GM12874 (cell line): ENCODE data around the gene PACS2.

Source experiments
- TF ChIP-seq, protein P1 (sequence below): IDR thresholded peaks from 2 replicates; pipeline ENCODE4 v1.5.1; 2011; ENCODE audit warnings: low read depth, mild to moderate bottlenecking, control low read depth, low read length, moderate library complexity; ENCODE audit not compliant: insufficient read depth

PACS2 gene

DNA sequence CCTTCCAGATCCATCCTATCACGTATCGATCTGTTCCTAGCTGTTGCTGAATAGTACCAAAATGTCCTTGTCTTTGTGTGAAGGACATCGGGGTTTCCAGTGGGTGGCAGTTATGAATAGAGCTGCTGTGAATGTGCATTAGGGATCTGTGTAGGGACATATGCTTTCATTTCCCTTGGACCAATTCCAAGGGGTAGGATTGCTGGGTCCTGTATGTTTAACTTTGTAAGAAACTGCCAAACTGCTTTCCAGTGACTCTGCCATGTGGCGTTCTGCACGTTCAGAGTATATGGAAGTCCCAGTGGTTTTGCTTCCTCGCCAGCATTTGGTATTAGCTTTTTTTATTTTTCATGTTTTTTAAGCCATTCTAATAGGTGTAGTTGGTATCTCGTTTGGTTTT, 28.6 kb downstream of the PACS2 start:
- TF ChIP-seq, protein P1, sequence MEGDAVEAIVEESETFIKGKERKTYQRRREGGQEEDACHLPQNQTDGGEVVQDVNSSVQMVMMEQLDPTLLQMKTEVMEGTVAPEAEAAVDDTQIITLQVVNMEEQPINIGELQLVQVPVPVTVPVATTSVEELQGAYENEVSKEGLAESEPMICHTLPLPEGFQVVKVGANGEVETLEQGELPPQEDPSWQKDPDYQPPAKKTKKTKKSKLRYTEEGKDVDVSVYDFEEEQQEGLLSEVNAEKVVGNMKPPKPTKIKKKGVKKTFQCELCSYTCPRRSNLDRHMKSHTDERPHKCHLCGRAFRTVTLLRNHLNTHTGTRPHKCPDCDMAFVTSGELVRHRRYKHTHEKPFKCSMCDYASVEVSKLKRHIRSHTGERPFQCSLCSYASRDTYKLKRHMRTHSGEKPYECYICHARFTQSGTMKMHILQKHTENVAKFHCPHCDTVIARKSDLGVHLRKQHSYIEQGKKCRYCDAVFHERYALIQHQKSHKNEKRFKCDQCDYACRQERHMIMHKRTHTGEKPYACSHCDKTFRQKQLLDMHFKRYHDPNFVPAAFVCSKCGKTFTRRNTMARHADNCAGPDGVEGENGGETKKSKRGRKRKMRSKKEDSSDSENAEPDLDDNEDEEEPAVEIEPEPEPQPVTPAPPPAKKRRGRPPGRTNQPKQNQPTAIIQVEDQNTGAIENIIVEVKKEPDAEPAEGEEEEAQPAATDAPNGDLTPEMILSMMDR: no peak

DNA sequence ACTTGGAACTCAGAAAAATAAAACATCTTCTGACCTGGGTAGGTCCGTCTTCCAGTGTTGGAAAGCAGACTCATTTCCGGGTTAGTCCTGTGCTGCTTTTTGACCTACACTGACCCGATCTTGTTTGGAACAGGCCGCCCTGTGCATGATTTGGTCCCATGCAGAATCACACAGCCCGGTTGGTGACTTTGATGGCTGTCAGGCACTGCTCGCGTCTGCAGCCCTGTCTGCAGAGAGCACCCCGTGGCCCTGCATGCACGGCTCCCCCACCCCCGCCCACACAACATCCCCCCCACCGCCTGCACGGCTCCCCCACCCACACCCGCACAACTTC, 31.6 kb downstream of the PACS2 start:
- TF ChIP-seq, protein P1: no peak

DNA sequence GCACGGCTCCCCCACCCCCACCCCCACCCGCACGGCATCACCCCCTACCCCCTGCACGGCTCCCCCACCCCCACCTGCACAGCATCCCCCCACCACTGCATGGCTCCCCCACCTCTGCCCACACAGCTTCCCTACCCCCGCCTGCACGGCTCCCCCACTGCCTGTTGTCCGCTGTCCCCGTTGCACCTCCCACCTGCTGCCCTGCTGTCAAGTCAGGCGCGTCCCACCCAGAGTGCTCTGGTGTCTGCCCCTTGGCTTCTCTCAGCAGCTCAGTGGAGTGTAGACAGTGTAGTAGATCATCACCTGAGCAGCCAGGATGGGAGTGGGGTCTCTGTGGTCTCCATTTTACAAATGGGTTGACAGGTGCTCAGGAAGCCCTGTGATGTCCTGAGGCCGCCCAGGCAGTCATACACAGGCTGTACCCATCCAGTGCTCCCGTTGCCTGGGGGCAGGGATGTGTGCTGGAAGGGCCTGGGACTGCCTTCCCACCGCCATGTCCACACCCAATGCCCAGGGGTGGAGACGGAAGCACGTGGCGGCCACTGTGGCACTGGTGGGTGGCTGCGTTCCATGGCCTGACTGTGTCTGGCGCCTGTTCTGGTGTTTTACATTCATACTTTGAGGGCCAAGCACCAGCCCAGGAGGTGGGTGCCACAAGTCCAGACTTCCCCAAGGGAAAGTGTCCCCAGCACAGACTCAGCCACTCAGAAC, 32.5 kb downstream of the PACS2 start:
- TF ChIP-seq, protein P1: no peak

DNA sequence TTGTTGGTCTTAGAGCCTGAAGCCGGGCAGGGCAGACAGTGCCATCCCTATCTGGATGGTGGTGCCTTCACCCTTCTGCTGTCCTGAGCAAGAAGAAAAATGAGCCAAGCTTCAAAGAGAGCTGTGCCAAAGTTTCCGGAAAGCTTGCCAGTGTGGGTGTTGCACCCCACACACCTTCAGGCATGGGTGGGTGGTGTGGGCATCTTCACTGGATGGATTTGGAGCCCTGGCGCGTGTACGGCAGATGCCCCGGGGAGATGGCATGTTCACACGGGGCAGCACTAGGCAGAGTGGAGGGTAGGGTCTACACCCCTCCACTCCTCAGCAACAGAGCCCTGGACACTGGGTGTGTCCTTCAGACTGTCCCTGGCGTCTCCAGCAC, 33.0 kb downstream of the PACS2 start:
- TF ChIP-seq, protein P1: no peak

DNA sequence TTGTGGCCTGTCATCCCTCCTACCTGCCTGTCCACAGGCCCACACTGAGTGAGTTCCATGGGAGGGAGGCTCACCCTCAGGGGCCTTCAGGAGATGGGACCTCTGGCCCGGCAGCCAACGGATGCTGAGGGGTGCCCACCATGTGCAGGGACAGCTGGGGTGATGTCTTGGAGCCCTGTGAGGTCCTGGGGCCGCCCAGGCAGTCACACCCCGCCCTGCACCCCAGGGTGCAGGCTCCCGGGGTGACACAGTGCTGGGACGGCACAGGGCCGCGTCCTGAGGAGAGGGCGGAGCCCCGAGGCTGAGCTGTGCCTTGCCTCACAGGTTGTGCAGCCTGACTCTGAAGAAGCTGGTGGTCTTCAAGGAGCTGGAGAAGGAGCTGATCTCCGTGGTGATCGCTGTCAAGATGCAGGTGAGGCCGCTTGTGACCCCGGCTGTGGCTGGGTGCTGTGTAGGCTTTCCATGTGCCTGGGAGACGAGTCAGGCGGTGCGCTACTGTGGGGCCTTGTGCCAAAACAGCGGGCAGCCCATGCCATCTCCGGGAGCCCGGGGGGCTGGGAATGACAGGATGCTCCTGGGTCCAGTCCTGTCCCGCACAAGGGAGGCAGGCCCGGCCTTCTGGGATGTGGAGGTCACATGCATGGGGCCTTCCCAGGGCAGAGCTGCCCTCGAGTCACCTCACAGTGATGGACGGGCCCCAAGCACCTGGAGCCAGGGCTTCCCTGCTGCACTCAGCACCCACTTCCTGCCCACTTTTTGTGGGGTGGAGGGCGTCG, 33.8 kb downstream of the PACS2 start:
- TF ChIP-seq, protein P1: no peak

DNA sequence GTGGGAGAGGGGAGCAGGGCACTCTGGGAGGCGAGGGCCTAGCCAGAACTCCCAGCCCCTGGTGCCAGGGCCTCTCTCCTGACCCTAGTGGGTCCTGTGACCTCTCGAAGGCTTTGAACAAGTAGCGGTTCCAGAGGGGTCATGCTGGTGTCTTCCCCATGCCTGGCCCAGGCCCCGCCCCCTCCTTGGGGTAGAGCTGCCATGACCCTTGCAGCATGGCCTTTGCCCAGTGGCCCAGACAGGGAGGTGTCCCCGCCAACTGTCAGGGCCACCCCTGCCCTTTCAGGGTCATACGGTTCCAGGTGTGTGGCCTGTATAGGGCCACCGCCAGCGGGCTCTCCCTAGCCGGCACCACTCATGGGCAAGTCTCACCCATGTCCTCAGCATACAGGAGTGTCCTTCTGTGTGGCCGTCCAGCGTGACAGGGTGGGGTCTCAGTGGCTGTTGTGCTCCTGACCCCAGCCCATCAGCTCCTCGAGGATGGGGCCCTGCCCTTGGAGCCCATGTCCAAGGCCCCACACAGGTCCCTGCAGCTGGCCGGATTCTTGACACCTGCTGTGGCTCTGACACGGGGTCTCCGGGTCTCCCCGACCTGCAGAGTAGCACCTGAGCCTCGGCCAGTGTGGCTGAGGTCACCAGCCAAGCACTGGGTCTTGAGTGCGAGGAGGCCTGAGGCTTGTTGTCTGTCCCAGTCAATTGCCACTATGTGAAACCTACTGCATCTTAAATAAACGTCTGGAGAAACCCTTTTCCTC, 34.6 kb downstream of the PACS2 start:
- TF ChIP-seq, protein P1: no peak

DNA sequence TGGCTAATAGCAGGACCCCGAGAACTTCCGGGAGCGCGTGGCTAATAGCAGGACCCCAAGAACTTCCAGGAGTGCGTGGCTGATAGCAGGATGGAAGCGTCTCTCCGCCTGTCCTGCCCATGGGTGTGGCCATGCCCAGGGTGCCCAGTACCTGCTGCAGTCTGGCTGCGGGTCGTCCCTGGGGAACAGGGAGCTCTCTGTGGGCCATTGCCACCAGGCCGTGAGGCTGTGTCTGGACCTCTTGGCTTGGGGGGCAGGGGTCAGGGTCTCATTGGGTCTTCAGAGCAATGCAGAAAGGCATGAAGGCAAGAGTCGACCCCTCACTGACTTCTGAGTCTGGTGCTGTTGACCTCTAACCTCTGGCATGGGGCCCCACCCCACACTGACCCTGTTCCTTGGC, 35.4 kb downstream of the PACS2 start:
- TF ChIP-seq, protein P1: no peak
